IMR-90 (cell line): ENCODE data around the gene RASGRF2. TPM values are rescaled to one million over a fixed set of nuclear protein-coding genes. Genes with fewer than 3 reads are reported as not detected.

Experiments used
- ATAC-seq: fragments of 200-7000 bp; cut with Tn5 transposase; 2 replicates; pipeline ENCODE4 v1.9.1; 2020; ENCODE audit warnings: low read depth, mild to moderate bottlenecking, moderate library complexity
- BruUV-seq: library from RNA; stranded (reverse); fragments of 400-500 nt; replicated peaks from 2 replicates; lab custom pipeline; 2021; lab: Mats Ljungman, UMichigan
- CTCF ChIA-PET: fragments of 300-600 bp; formaldehyde crosslinking; extraction: SDS; loops from one replicate; lab custom pipeline; 2021; ENCODE audit warnings: antibody characterized with exemption; lab: Yijun Ruan, JAX
- POLR2A ChIA-PET: fragments of 300-600 bp; sonication (Branson Sonifier 250); formaldehyde crosslinking; loops from one replicate; lab custom pipeline; 2022; ENCODE audit warnings: antibody characterized with exemption; ENCODE audit not compliant: unreplicated experiment; lab: Charles Lee
- DNase-seq: peaks from one replicate; pipeline ENCODE4 v3.0.0; 2013
- H2AFZ ChIP-seq: replicated peaks from 2 replicates; pipeline ENCODE3; 2013; ENCODE audit warnings: low read length, mild to moderate bottlenecking; ENCODE audit not compliant: poor library complexity
- H2AK5ac ChIP-seq: 2 replicates; pipeline ENCODE4 v1.6.1; 2013; ENCODE audit warnings: low read depth, low read length, inconsistent platforms
- H2AK9ac ChIP-seq: replicated peaks from 2 replicates; pipeline ENCODE3; 2013; ENCODE audit warnings: mild to moderate bottlenecking, low read depth, low read length, moderate library complexity; ENCODE audit not compliant: poor library complexity
- H2BK120ac ChIP-seq: 2 replicates; pipeline ENCODE4 v1.6.1; 2013; ENCODE audit warnings: low read depth, low read length, inconsistent platforms
- H2BK15ac ChIP-seq: 3 replicates; pipeline ENCODE4 v1.6.1; 2013; ENCODE audit warnings: low read depth, low read length, inconsistent platforms
- H2BK20ac ChIP-seq: 2 replicates; pipeline ENCODE4 v1.6.1; 2013; ENCODE audit warnings: low read depth, mild to moderate bottlenecking, inconsistent platforms, low read length, moderate library complexity
- H2BK5ac ChIP-seq: 2 replicates; pipeline ENCODE4 v1.6.1; 2013; ENCODE audit warnings: mild to moderate bottlenecking, low read depth, low read length, inconsistent platforms; ENCODE audit not compliant: poor library complexity, severe bottlenecking
- H3K14ac ChIP-seq: replicated peaks from 2 replicates; pipeline ENCODE4 v1.6.1; 2013; ENCODE audit warnings: low read depth, low read length, inconsistent platforms
- H3K18ac ChIP-seq: 2 replicates; pipeline ENCODE4 v1.6.1; 2013; ENCODE audit warnings: low read depth, low read length, control low read depth
- H3K23ac ChIP-seq: 2 replicates; pipeline ENCODE4 v1.6.1; 2013; ENCODE audit warnings: low read depth, low read length, inconsistent platforms
- H3K27ac ChIP-seq: 2 replicates; pipeline ENCODE4 v1.5.1; 2013; ENCODE audit warnings: mild to moderate bottlenecking, control low read depth, low read length; ENCODE audit not compliant: insufficient read depth
- H3K27me3 ChIP-seq: 2 replicates; pipeline ENCODE4 v1.6.1; 2013; ENCODE audit warnings: low read length; ENCODE audit not compliant: control insufficient read depth, insufficient read depth
- H3K36me3 ChIP-seq: 2 replicates; pipeline ENCODE4 v1.6.1; 2013; ENCODE audit warnings: low read length, mixed read lengths; ENCODE audit not compliant: control insufficient read depth, insufficient read depth
- H3K4ac ChIP-seq: 2 replicates; pipeline ENCODE4 v1.6.1; 2013; ENCODE audit warnings: low read depth, low read length, inconsistent platforms
- H3K4me1 ChIP-seq: 2 replicates; pipeline ENCODE4 v1.6.1; 2013; ENCODE audit warnings: low read length, mixed read lengths; ENCODE audit not compliant: control insufficient read depth, insufficient read depth
- H3K4me2 ChIP-seq: 2 replicates; pipeline ENCODE4 v1.6.1; 2013; ENCODE audit warnings: low read depth, mild to moderate bottlenecking, control low read depth, low read length, moderate library complexity
- H3K4me3 ChIP-seq: 2 replicates; pipeline ENCODE4 v1.5.1; 2013; ENCODE audit warnings: low read depth, mild to moderate bottlenecking, control low read depth, low read length, moderate library complexity; ENCODE audit not compliant: insufficient read depth
- H3K56ac ChIP-seq: 2 replicates; pipeline ENCODE4 v1.6.1; 2013; ENCODE audit warnings: low read length, inconsistent platforms; ENCODE audit not compliant: insufficient read depth; ENCODE audit errors: extremely low read depth
- H3K79me1 ChIP-seq, 2 experiments: 2 replicates each; pipeline ENCODE4 v1.6.1; 2013; ENCODE audit warnings: low read length in 2 of 2, inconsistent platforms in 1 of 2, low read depth in 1 of 2
- H3K9ac ChIP-seq: 2 replicates; pipeline ENCODE4 v1.6.1; 2013; ENCODE audit warnings: low read depth, low read length, control low read depth
- H3K9me1 ChIP-seq: 2 replicates; pipeline ENCODE4 v1.6.1; 2013; ENCODE audit warnings: low read length, inconsistent platforms; ENCODE audit not compliant: insufficient read depth
- H3K9me3 ChIP-seq: 2 replicates; pipeline ENCODE4 v1.6.1; 2013; ENCODE audit warnings: low read length; ENCODE audit not compliant: control insufficient read depth, insufficient read depth
- H4K20me1 ChIP-seq: 2 replicates; pipeline ENCODE4 v1.6.1; 2013; ENCODE audit warnings: low read length, inconsistent platforms; ENCODE audit not compliant: insufficient read depth
- H4K5ac ChIP-seq: 2 replicates; pipeline ENCODE4 v1.6.1; 2013; ENCODE audit warnings: mild to moderate bottlenecking, low read depth, low read length, control low read depth
- H4K8ac ChIP-seq, 2 experiments: 2 replicates each; pipeline ENCODE4 v1.6.1; 2013; ENCODE audit warnings: low read depth in 2 of 2, low read length in 2 of 2, control low read depth in 1 of 2, inconsistent platforms in 1 of 2
- H4K91ac ChIP-seq: 2 replicates; pipeline ENCODE4 v1.6.1; 2013; ENCODE audit warnings: low read depth, low read length, inconsistent platforms; ENCODE audit not compliant: insufficient read depth
- MAZ ChIP-seq: IDR thresholded peaks from 2 replicates; pipeline ENCODE4 v1.6.1; 2012; ENCODE audit warnings: low read depth, mild to moderate bottlenecking, low read length, improper control_type of control experiment, moderate library complexity, borderline replicate concordance
- MXI1 ChIP-seq: IDR thresholded peaks from 2 replicates; pipeline ENCODE4 v1.6.1; 2012; ENCODE audit warnings: low read depth, mild to moderate bottlenecking, low read length, moderate library complexity, borderline replicate concordance
- POLR2A ChIP-seq: IDR thresholded peaks from 2 replicates; pipeline ENCODE4 v1.6.1; 2012; ENCODE audit warnings: mild to moderate bottlenecking, low read depth, low read length
- RCOR1 ChIP-seq: IDR thresholded peaks from 2 replicates; pipeline ENCODE4 v1.6.1; 2012; ENCODE audit warnings: mild to moderate bottlenecking, low read length, improper control_type of control experiment; ENCODE audit not compliant: insufficient replicate concordance
- RFX5 ChIP-seq: IDR thresholded peaks from 2 replicates; pipeline ENCODE4 v1.8.0; 2012; ENCODE audit warnings: low read depth, mild to moderate bottlenecking, low read length, moderate library complexity
- SMC3 ChIP-seq: fragments of 150-350 bp; IDR thresholded peaks from 2 replicates; pipeline ENCODE4 v1.6.1; 2016; ENCODE audit warnings: low read depth, mild to moderate bottlenecking, antibody characterized with exemption, low read length, moderate library complexity
- WGBS, 2 experiments: methylation state at CpG; one replicate each; pipeline versions ENCODE4 v1.1.5 to v1.1.7; 2013; ENCODE audit warnings: missing lambda C conversion rate in 2 of 2; ENCODE audit not compliant: insufficient read length in 1 of 2; ENCODE audit errors: extremely low coverage in 2 of 2; 5-methylcytosine and 5-hydroxymethylcytosine counted together
- dilution Hi-C: fragments of 300-500 bp; cut with HindIII; formaldehyde crosslinking; loops from one replicate; pipeline ENCODE4 v1.14.3; 2018; ENCODE audit warnings: low sequenced_read_pairs; ENCODE audit not compliant: unreplicated experiment
- in situ Hi-C: fragments of 300-500 bp; cut with MboI; formaldehyde crosslinking; loops from 3 replicates; pipeline ENCODE4 v1.14.3; 2019; ENCODE audit warnings: low sequenced_read_pairs, inconsistent platforms, mixed read lengths
- intact Hi-C: fragments of 100-400 bp; cut with micrococcal nuclease; formaldehyde crosslinking; loops from 2 replicates; pipeline ENCODE4 v1.10.0; 2022
- polyA plus RNA-seq, 3 experiments: library from polyadenylated mRNA; depleted of rRNA; stranded (reverse); fragments of >200 nt; gene quantifications; 2 replicates each; pipeline ENCODE4 v1.2.3, GENCODE V29; 2012; ENCODE audit warnings: low replicate concordance in 1 of 3
- total RNA-seq: library from RNA; depleted of rRNA; stranded (reverse); fragments of >200 nt; gene quantifications from 2 replicates; pipeline ENCODE4 v1.2.3, GENCODE V29; 2012
- TF ChIP-seq, protein P1 (sequence below): conservative IDR thresholded peaks from 2 replicates; pipeline ENCODE4 v1.5.1; 2012; ENCODE audit warnings: mild to moderate bottlenecking, low read depth, low read length, improper control_type of control experiment

The RASGRF2 gene
- total and polyA plus RNA-seq, 2 of the 4 experiments (the other 2 are of a cell fraction): 2.9 to 5.0 TPM

DNA sequence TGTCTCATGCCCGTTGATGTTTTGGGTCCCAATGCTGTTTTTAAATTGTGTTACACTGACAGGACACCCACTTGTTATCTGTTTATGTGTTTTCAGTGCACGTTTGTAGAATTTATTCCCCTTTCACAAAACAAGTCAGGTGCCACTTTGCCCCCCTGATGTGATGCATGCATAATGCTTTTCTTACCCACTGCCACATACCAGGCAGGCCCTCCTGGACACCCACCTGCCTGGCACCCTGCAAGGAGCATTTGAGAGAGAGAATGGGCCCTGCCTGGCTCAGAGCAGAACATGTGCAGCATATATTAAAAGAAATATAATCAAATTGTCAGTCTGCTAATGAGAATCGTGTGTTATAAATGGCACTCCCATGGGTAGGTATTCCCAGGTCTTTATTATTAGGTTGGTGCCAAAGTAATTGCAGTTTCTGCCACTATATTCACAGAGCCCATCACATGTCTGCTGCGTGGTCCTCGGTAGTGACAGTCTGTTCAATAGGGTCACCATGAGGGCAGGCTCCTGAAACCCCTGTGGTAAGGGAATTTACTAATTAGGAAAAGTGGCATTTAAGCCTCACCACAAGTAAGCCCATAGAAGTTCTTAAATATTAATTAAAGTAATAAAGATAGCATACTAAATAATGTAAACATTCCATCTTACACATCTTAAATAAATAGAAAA lies 220.8 kb downstream of the RASGRF2 start:
- Histone ChIP-seq H4K20me1 (no peaks in the 10 kb centered on the region), H3K9ac (no peak overlapping the region), H3K23ac (no peak overlapping the region), H3K14ac (no peak overlapping the region), H4K5ac (no peak overlapping the region), H3K36me3 (peaks cover 6% of the 10 kb centered on the region; the same call in 1 of the 2 replicates), H2AFZ (no peak overlapping the region), H3K27me3 (no peaks in the 10 kb centered on the region), H3K27ac (no peak overlapping the region), H2BK5ac (no peak overlapping the region), H3K79me1 (no peaks in the 10 kb centered on the region), H3K4me3 (no peak overlapping the region), H2AK5ac (no peak overlapping the region), H3K9me3 (no peaks in the 10 kb centered on the region), H4K91ac (no peak overlapping the region), H4K8ac (no peak overlapping the region), H3K4ac (no peak overlapping the region), H3K9me1 (0 out of 2 replicates have a peak, but pooled peaks cover 3% of the 10 kb centered on the region), H2BK20ac (no peak overlapping the region), H2BK120ac (no peak overlapping the region), H3K18ac (no peak overlapping the region), H3K4me2 (no peak overlapping the region), H2BK15ac (no peak overlapping the region), H3K4me1 (no peaks in the 10 kb centered on the region), H3K56ac (no peak overlapping the region), H2AK9ac (no peak overlapping the region)
- dilution Hi-C loops: no loop called here
- in situ Hi-C loops: no loop called here
- no TSS peak for BruUV-seq
- intact Hi-C loops: no loop called here
- TF ChIP-seq MAZ: no peak
- TF ChIP-seq SMC3: no peak
- no peak for TF ChIP-seq POLR2A
- TF ChIP-seq, protein P1, sequence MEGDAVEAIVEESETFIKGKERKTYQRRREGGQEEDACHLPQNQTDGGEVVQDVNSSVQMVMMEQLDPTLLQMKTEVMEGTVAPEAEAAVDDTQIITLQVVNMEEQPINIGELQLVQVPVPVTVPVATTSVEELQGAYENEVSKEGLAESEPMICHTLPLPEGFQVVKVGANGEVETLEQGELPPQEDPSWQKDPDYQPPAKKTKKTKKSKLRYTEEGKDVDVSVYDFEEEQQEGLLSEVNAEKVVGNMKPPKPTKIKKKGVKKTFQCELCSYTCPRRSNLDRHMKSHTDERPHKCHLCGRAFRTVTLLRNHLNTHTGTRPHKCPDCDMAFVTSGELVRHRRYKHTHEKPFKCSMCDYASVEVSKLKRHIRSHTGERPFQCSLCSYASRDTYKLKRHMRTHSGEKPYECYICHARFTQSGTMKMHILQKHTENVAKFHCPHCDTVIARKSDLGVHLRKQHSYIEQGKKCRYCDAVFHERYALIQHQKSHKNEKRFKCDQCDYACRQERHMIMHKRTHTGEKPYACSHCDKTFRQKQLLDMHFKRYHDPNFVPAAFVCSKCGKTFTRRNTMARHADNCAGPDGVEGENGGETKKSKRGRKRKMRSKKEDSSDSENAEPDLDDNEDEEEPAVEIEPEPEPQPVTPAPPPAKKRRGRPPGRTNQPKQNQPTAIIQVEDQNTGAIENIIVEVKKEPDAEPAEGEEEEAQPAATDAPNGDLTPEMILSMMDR: no peak
- TF ChIP-seq RFX5: no peak
- TF ChIP-seq MXI1: no peak
- no peak for TF ChIP-seq RCOR1
- ChIA-PET CTCF (no interaction called here), POLR2A (no interaction called here)
- DNase-seq (no peak), ATAC-seq (no peak)
- 60% methylated on average over 1 of the region's 5 CpGs; no CpG with 5 or more reads in 1 of the 2 experiments for WGBS, 2 experiments
